Smooth muscle cell of bladder (primary cell): ENCODE measurements around the gene VAMP3. TPM values are rescaled to one million over a fixed set of nuclear protein-coding genes. Genes with fewer than 3 reads are reported as not detected.

Source experiments
- total RNA-seq: library from RNA; depleted of rRNA; stranded (reverse); fragments of >200 nt; gene quantifications from 2 replicates; pipeline ENCODE4 v1.2.3, GENCODE V29; 2014

The VAMP3 gene
- total RNA-seq: 66.5 and 73.4 TPM in 2 replicates

GRCh38 chr1:7770997-7771822 is at the start of gene VAMP3:
Gene VAMP3 (plus strand): TSS chr1:7771296. CDS start chr1:7771384, 88 bp downstream.

GRCh38 chr1:7783826-7784491 is 12.9 kb downstream of the VAMP3 start, which contains the start of gene PER3:
Gene PER3 (plus strand): TSS chr1:7784291. CDS start chr1:7784878, 587 bp downstream.

Other genes with a start within 250 kb of the VAMP3 start
- 2.6 and 4.9 TPM in 2 replicates for gene PER3, start 13.0 kb downstream of the VAMP3 start, total RNA-seq
- not detected in 2 replicates for gene UTS2, start 81.8 kb downstream of the VAMP3 start, total RNA-seq
- 0.14 and 0.18 TPM in 2 replicates for gene TNFRSF9, start 169.5 kb downstream of the VAMP3 start, total RNA-seq
- gene PARK7, start 190.4 kb downstream of the VAMP3 start, total RNA-seq: 338 and 358 TPM in 2 replicates